BLaER1 (cell line): Measurements from ENCODE around the gene WDR35.

Source experiments
- H3K27ac ChIP-seq: shearing (Covaris generic); formaldehyde crosslinking; 2 replicates; pipeline ENCODE4 v1.8.1; 2022
- H3K27me3 ChIP-seq: shearing (Covaris generic); formaldehyde crosslinking; 2 replicates; pipeline ENCODE4 v1.8.1; 2022
- H3K36me3 ChIP-seq: shearing (Covaris generic); formaldehyde crosslinking; 2 replicates; pipeline ENCODE4 v1.8.1; 2022
- H3K4me1 ChIP-seq: shearing (Covaris generic); formaldehyde crosslinking; 2 replicates; pipeline ENCODE4 v1.8.1; 2022
- H3K4me2 ChIP-seq: shearing (Covaris generic); formaldehyde crosslinking; 2 replicates; pipeline ENCODE4 v1.8.1; 2022
- H3K4me3 ChIP-seq: shearing (Covaris generic); formaldehyde crosslinking; 2 replicates; pipeline ENCODE4 v1.8.1; 2022
- H3K9ac ChIP-seq: shearing (Covaris generic); formaldehyde crosslinking; 2 replicates; pipeline ENCODE4 v1.8.1; 2022
- H3K9me3 ChIP-seq: shearing (Covaris generic); formaldehyde crosslinking; 2 replicates; pipeline ENCODE4 v1.8.1; 2022
- H4K20me1 ChIP-seq: shearing (Covaris generic); formaldehyde crosslinking; 2 replicates; pipeline ENCODE4 v1.8.1; 2022
- Cebpa-rat ChIP-seq: shearing (Covaris generic); IDR thresholded peaks from 2 replicates; pipeline ENCODE4 v1.8.1; 2022

WDR35 gene

GRCh38 chr2:20012032-20012281 lies 22.1 kb upstream of the WDR35 start:
- H3K4me1 ChIP-seq: peaks cover 15% of the 10 kb centered on the region
- peaks cover 19% of the 10 kb centered on the region for H3K9me3 ChIP-seq
- no peak overlapping the region for H3K9ac ChIP-seq
- no peaks in the 10 kb centered on the region for H3K36me3 ChIP-seq
- H3K4me2 ChIP-seq: peak overlapping the region; percentile 79
- H3K27me3 ChIP-seq: peaks cover 50% of the 10 kb centered on the region
- H3K4me3 ChIP-seq: peak overlapping the region; percentile 61
- H4K20me1 ChIP-seq: 0 out of 2 replicates have a peak, but pooled peaks cover 12% of the 10 kb centered on the region
- TF ChIP-seq Cebpa-rat: no peak
- H3K27ac ChIP-seq: no peak overlapping the region

GRCh38 chr2:20011276-20012031 lies 21.5 kb upstream of the WDR35 start:
- Histone ChIP-seq H3K4me1 (peaks cover 15% of the 10 kb centered on the region), H3K27me3 (peaks cover 50% of the 10 kb centered on the region), H3K36me3 (no peaks in the 10 kb centered on the region), H3K4me2 (no peak overlapping the region), H3K27ac (no peak overlapping the region), H3K9me3 (peaks cover 19% of the 10 kb centered on the region), H4K20me1 (0 out of 2 replicates have a peak, but pooled peaks cover 12% of the 10 kb centered on the region), H3K9ac (no peak overlapping the region), H3K4me3 (no peak overlapping the region)
- no peak for TF ChIP-seq Cebpa-rat

GRCh38 chr2:20008703-20009102 lies 18.8 kb upstream of the WDR35 start:
- H3K4me3 ChIP-seq: no peak overlapping the region

GRCh38 chr2:20005891-20006470 lies 16.1 kb upstream of the WDR35 start:
- Histone ChIP-seq H3K9ac (no peak overlapping the region), H3K27me3 (peaks cover 10% of the 10 kb centered on the region), H3K4me3 (no peak overlapping the region), H3K4me2 (no peak overlapping the region), H4K20me1 (no peaks in the 10 kb centered on the region), H3K4me1 (no peaks in the 10 kb centered on the region), H3K27ac (no peak overlapping the region), H3K36me3 (no peaks in the 10 kb centered on the region), H3K9me3 (no peaks in the 10 kb centered on the region)
- no peak for TF ChIP-seq Cebpa-rat

More at GRCh38 chr2:20008703-20009102, 18.8 kb upstream of the WDR35 start:
- peaks cover 37% of the 10 kb centered on the region for H3K27me3 ChIP-seq
- no peak overlapping the region for H3K4me2 ChIP-seq
- peaks cover 15% of the 10 kb centered on the region for H3K4me1 ChIP-seq
- no peak overlapping the region for H3K27ac ChIP-seq
- no peaks in the 10 kb centered on the region for H3K36me3 ChIP-seq
- H3K9ac ChIP-seq: no peak overlapping the region
- H3K9me3 ChIP-seq: peaks cover 6% of the 10 kb centered on the region
- H4K20me1 ChIP-seq: 0 out of 2 replicates have a peak, but pooled peaks cover 12% of the 10 kb centered on the region
- no peak for TF ChIP-seq Cebpa-rat

- H3K4me3 ChIP-seq: no peak overlapping the region
- TF ChIP-seq Cebpa-rat: no peak
- H3K27me3 ChIP-seq: peaks cover 1% of the 10 kb centered on the region
- H3K27ac ChIP-seq: no peak overlapping the region
- no peaks in the 10 kb centered on the region for H3K36me3 ChIP-seq
- no peak overlapping the region for H3K9ac ChIP-seq
- H4K20me1 ChIP-seq: no peaks in the 10 kb centered on the region
- no peaks in the 10 kb centered on the region for H3K9me3 ChIP-seq
- H3K4me1 ChIP-seq: no peaks in the 10 kb centered on the region
- H3K4me2 ChIP-seq: no peak overlapping the region
These were observed 15.2 kb upstream of the WDR35 start for GRCh38 chr2:20005067-20005627.

- no peaks in the 10 kb centered on the region for H3K4me1 ChIP-seq
- TF ChIP-seq Cebpa-rat: no peak
- H3K4me2 ChIP-seq: no peak overlapping the region
- no peak overlapping the region for H3K27ac ChIP-seq
- H3K9me3 ChIP-seq: no peaks in the 10 kb centered on the region
- no peaks in the 10 kb centered on the region for H3K36me3 ChIP-seq
- H4K20me1 ChIP-seq: no peaks in the 10 kb centered on the region
- no peak overlapping the region for H3K9ac ChIP-seq
- H3K27me3 ChIP-seq: no peaks in the 10 kb centered on the region
- no peak overlapping the region for H3K4me3 ChIP-seq
These were observed 11.5 kb upstream of the WDR35 start for GRCh38 chr2:20001361-20001863.

- TF ChIP-seq Cebpa-rat: no peak
- no peak overlapping the region for H3K4me2 ChIP-seq
- peaks cover 16% of the 10 kb centered on the region for H3K9me3 ChIP-seq
These were observed 3.8 kb upstream of the WDR35 start for GRCh38 chr2:19993731-19994130.

GRCh38 chr2:19991895-19992294 lies 2.0 kb upstream of the WDR35 start:
- Histone ChIP-seq H3K4me1 (no peaks in the 10 kb centered on the region), H3K9ac (no peak overlapping the region), H3K4me3 (no peak overlapping the region), H3K27me3 (peaks cover 24% of the 10 kb centered on the region), H3K4me2 (no peak overlapping the region), H3K36me3 (no peaks in the 10 kb centered on the region), H3K27ac (no peak overlapping the region), H3K9me3 (peaks cover 16% of the 10 kb centered on the region), H4K20me1 (no peaks in the 10 kb centered on the region)
- TF ChIP-seq Cebpa-rat: no peak

More at GRCh38 chr2:19993731-19994130, 3.8 kb upstream of the WDR35 start:
- peaks cover 24% of the 10 kb centered on the region for H3K27me3 ChIP-seq
- no peaks in the 10 kb centered on the region for H3K36me3 ChIP-seq
- no peak overlapping the region for H3K27ac ChIP-seq
- no peaks in the 10 kb centered on the region for H3K4me1 ChIP-seq
- H3K4me3 ChIP-seq: no peak overlapping the region
- H3K9ac ChIP-seq: no peak overlapping the region
- H4K20me1 ChIP-seq: no peaks in the 10 kb centered on the region

- H3K9me3 ChIP-seq: peaks cover 16% of the 10 kb centered on the region
- peak overlapping the region; percentile 41 for H3K4me3 ChIP-seq
- no peaks in the 10 kb centered on the region for H3K36me3 ChIP-seq
- H3K27ac ChIP-seq: no peak overlapping the region
- TF ChIP-seq Cebpa-rat: no peak
- no peak overlapping the region for H3K4me2 ChIP-seq
- no peak overlapping the region for H3K9ac ChIP-seq
- H3K27me3 ChIP-seq: peaks cover 24% of the 10 kb centered on the region
- no peaks in the 10 kb centered on the region for H3K4me1 ChIP-seq
- no peaks in the 10 kb centered on the region for H4K20me1 ChIP-seq
These were observed 467 bp upstream of the WDR35 start for GRCh38 chr2:19990416-19990728.

- Histone ChIP-seq H3K4me1 (no peaks in the 10 kb centered on the region), H3K36me3 (no peaks in the 10 kb centered on the region), H3K9ac (no peak overlapping the region), H3K27ac (no peak overlapping the region), H4K20me1 (no peaks in the 10 kb centered on the region), H3K4me2 (no peak overlapping the region), H3K9me3 (peaks cover 16% of the 10 kb centered on the region), H3K4me3 (no peak overlapping the region), H3K27me3 (peaks cover 24% of the 10 kb centered on the region)
- TF ChIP-seq Cebpa-rat: no peak
These were observed 601 bp downstream of the WDR35 start for GRCh38 chr2:19989342-19989666.
